ENCODE results near the gene EMC6. TPM values are rescaled to one million over a fixed set of nuclear protein-coding genes. Genes with fewer than 3 reads are reported as not detected.

EMC6 gene
- total and polyA plus RNA-seq, 12 donors, result 46.0 to 203 (median 54.6) TPM

GRCh38 chr17:3656353-3656752 is 12.3 kb upstream of the EMC6 start:
- 89 to 92% methylated on average over 14 to 16 of the region's 16 CpGs for WGBS, 2 donors
- peaks cover 21 to 39% (median 28%) of the 10 kb centered on the region in 9 donors for H3K4me1 ChIP-seq
- TF ChIP-seq, protein P1, sequence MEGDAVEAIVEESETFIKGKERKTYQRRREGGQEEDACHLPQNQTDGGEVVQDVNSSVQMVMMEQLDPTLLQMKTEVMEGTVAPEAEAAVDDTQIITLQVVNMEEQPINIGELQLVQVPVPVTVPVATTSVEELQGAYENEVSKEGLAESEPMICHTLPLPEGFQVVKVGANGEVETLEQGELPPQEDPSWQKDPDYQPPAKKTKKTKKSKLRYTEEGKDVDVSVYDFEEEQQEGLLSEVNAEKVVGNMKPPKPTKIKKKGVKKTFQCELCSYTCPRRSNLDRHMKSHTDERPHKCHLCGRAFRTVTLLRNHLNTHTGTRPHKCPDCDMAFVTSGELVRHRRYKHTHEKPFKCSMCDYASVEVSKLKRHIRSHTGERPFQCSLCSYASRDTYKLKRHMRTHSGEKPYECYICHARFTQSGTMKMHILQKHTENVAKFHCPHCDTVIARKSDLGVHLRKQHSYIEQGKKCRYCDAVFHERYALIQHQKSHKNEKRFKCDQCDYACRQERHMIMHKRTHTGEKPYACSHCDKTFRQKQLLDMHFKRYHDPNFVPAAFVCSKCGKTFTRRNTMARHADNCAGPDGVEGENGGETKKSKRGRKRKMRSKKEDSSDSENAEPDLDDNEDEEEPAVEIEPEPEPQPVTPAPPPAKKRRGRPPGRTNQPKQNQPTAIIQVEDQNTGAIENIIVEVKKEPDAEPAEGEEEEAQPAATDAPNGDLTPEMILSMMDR (IDR thresholded peaks at IDR 0.05), result no peak
- H3K4me3 ChIP-seq, result no peak overlapping the region
- H3K36me3 ChIP-seq, result peaks cover 0 to 39% (median 0%) of the 10 kb centered on the region in 9 donors
- no peaks in the 10 kb centered on the region for H3K27me3 ChIP-seq
- no peak overlapping the region for H3K27ac ChIP-seq
- intact Hi-C loops (cut with DNase I), result no loop called here
- ATAC-seq, result no peak
- H3K9me3 ChIP-seq, result no peaks in the 10 kb centered on the region
- DNase-seq, result no peak

- 81 to 91% methylated on average over 16 of the region's 16 CpGs for WGBS, 2 donors
- DNase-seq (no peak), ATAC-seq (no peak)
- Histone ChIP-seq H3K4me3 (no peak overlapping the region), H3K36me3 (peaks cover 0 to 41% (median 3%) of the 10 kb centered on the region in 9 donors), H3K27me3 (no peaks in the 10 kb centered on the region), H3K27ac (peak overlapping the region in 1 of 10 donors; percentile 15), H3K9me3 (no peaks in the 10 kb centered on the region), H3K4me1 (peaks cover 21 to 39% (median 28%) of the 10 kb centered on the region in 9 donors)
- TF ChIP-seq, protein P1 (IDR thresholded peaks at IDR 0.05), result no peak
- intact Hi-C loops (cut with DNase I), result no loop called here
These were observed 11.6 kb upstream of the EMC6 start for GRCh38 chr17:3656755-3657587.

GRCh38 chr17:3657588-3657869 is 11.1 kb upstream of the EMC6 start:
- TF ChIP-seq, protein P1 (IDR thresholded peaks at IDR 0.05), result no peak
- no peak overlapping the region for H3K4me3 ChIP-seq
- DNase-seq (no peak), ATAC-seq (no peak)
- peaks cover 0 to 46% (median 8%) of the 10 kb centered on the region in 9 donors for H3K36me3 ChIP-seq
- no peaks in the 10 kb centered on the region for H3K27me3 ChIP-seq
- H3K4me1 ChIP-seq, result peaks cover 21 to 39% (median 28%) of the 10 kb centered on the region in 9 donors
- H3K9me3 ChIP-seq, result no peaks in the 10 kb centered on the region
- peak overlapping the region in 1 of 10 donors; percentile 15 for H3K27ac ChIP-seq
- WGBS, 2 donors, result 86% methylated on average over 7 of the region's 7 CpGs
- intact Hi-C loops (cut with DNase I), result no loop called here

GRCh38 chr17:3657874-3658783 is 10.5 kb upstream of the EMC6 start:
- ATAC-seq (peak in 1 of 8 donors; percentile 8), DNase-seq (no peak)
- no peaks in the 10 kb centered on the region for H3K27me3 ChIP-seq
- WGBS, 2 donors, result 83 to 85% methylated on average over 42 of the region's 42 CpGs
- TF ChIP-seq, protein P1 (IDR thresholded peaks at IDR 0.05), result no peak
- H3K9me3 ChIP-seq, result no peaks in the 10 kb centered on the region
- peak overlapping the region in 9 of 10 donors; percentile 53 to 88 (median 82) for H3K27ac ChIP-seq
- no peak overlapping the region for H3K4me3 ChIP-seq
- intact Hi-C loops (cut with DNase I), result no loop called here
- H3K36me3 ChIP-seq, result peaks cover 0 to 52% (median 14%) of the 10 kb centered on the region in 9 donors
- H3K4me1 ChIP-seq, result peaks cover 21 to 39% (median 28%) of the 10 kb centered on the region in 9 donors

Measured in heart right ventricle (tissue), 16 donors.